Retinal pigment epithelial cell (primary cell): ENCODE results near the gene LEMD2.

ENCODE experiments used
- DNase-seq: peaks from one replicate; pipeline ENCODE4 v3.0.0-alpha.2; 2010; ENCODE audit warnings: low read depth
- H3K4me3 ChIP-seq: 2 replicates; pipeline ENCODE4 v1.5.1; 2011; ENCODE audit warnings: mild to moderate bottlenecking, low read length, control low read depth, moderate library complexity
- CTCF ChIP-seq: conservative IDR thresholded peaks from 2 replicates; pipeline ENCODE4 v1.5.1; 2011; ENCODE audit warnings: low read depth, low read length, control low read depth, inconsistent platforms

Gene LEMD2

GRCh38 chr6:33823806-33824205, 34.9 kb upstream of the LEMD2 start:
- no peak for TF ChIP-seq CTCF
- DNase-seq: no peak
- no peak overlapping the region for H3K4me3 ChIP-seq

- TF ChIP-seq CTCF: peak; percentile 51
- H3K4me3 ChIP-seq: no peak overlapping the region
Measured at GRCh38 chr6:33822575-33823395, 33.9 kb upstream of the LEMD2 start.

DNA sequence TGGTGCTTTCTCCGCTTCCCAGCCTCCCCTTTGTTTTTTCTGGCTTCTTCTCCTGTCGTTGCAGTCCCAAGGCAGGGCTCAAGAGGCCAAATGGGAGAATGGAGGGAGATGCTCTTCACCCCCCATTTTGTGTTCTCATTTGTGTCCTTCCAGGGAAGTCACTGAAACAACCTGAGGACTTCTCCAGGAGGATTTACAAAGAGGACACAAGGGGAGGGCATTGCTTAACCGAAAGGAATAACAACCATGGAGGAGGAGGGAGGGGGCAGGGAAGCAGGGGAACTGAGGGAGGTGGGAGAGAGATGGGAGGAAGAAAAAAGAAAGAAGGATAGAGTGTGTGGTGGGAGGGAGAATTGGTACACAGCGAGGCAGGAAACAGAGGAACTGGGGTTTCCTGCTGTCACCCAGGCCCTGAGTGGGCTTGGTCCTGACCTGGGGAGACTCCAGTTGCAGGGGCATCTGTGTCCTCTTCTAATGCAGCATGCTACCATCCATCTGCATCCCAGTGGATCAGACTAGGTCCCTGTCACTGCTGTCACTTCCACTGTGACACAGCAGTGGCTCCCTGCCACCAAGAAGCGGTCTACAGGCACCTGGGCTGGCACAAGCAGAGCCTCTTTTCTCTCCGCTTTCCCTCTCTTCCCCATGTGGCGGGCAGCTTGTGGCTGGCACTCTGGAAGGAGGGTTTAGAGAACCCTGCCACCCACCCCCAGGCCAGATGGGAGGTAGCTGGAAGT, 32.0 kb upstream of the LEMD2 start:
- no peak overlapping the region for H3K4me3 ChIP-seq
- no peak for TF ChIP-seq CTCF
- no peak for DNase-seq

More at GRCh38 chr6:33822575-33823395, 33.9 kb upstream of the LEMD2 start:
- no peak for DNase-seq

GRCh38 chr6:33820243-33820642, 31.3 kb upstream of the LEMD2 start:
- no peak for DNase-seq
- no peak for TF ChIP-seq CTCF

DNA sequence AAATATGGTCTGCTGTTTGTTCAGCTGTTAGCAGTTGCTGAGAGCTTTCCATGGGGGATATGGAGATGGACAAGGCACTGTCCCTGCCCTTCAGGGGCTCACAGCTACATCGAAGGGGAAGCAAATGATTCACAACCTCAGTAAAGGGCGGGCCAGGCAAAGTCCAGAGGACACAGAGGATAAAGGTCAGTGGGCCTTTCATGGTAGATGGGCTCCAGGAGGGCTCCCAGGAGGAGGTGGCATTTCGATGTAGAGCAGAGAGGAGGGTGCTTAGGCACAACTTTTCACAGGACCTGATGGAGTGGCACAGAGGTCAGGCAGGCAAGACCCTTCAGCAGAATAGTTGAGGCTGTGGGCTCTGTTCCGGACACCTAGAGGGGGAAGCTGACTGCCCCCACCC, 30.1 kb upstream of the LEMD2 start:
- TF ChIP-seq CTCF: no peak
- DNase-seq: no peak
- H3K4me3 ChIP-seq: no peak overlapping the region

More at GRCh38 chr6:33820243-33820642, 31.3 kb upstream of the LEMD2 start:
- no peak overlapping the region for H3K4me3 ChIP-seq

- TF ChIP-seq CTCF: no peak
Measured at GRCh38 chr6:33818293-33818692, 29.4 kb upstream of the LEMD2 start.

More at GRCh38 chr6:33818293-33818692, 29.4 kb upstream of the LEMD2 start:
- no peak overlapping the region for H3K4me3 ChIP-seq
- no peak for DNase-seq
